GM12892 (cell line): ENCODE measurements around the gene OAF.

Source experiments
- POLR2A ChIP-seq: IDR thresholded peaks from 2 replicates; pipeline ENCODE4 v1.6.1; 2011; ENCODE audit warnings: low read depth, low read length, control low read depth
- TAF1 ChIP-seq: IDR thresholded peaks from 2 replicates; pipeline ENCODE4 v1.6.1; 2011; ENCODE audit warnings: low read depth, mild to moderate bottlenecking, control low read depth, low read length, borderline replicate concordance

DNA sequence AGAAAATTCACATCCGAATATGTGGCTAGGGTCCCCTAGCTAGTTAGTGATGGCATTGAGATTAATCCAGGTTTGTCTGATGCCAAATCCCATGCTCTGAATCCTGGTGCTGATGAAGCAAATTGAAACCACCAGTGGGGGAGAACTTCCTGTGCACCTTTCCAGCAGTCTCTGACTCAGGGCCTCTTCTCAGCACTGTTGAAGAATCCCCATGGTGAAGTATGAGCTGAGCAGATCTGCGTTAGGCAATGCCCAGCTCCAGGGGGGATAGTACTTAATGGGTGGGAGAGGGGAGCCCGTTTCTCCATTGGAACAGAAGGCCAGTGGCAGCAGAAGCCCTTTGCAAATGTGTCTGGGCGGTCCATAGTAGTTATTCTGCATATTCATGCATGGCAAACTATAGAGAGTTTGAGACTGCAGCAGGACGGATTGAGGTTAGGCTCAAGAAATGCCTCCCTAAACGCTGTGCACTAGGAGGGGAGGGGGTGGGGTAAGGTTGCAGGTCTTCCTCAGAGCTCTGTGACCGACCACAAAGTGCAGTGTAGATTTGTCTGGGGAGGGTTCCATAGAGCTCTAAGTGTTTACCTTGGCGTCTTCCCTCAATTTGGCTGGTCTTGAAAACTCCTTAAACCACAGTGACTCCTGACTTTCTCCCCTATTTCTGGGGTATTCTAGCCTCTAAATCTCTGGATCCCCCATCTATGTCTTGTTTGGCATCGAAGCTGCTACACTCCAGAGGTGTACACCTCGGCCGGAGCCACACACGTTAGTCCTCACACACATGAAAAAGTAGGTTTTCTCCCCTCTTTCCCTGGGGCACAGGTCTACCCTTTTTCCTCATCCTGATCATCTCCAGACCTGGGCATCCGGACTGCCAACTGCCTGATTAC is 33.9 kb downstream of the OAF start:
- no peak for TF ChIP-seq POLR2A
- no peak for TF ChIP-seq TAF1
